LoVo (cell line): ENCODE measurements around the gene GART.
"Not testable (repeated sequence)": the region's sequence is repeated elsewhere in the genome, so short reads cannot be mapped to it uniquely, and the experiment has no call there.

Experiments used
- DNase-seq: peaks from one replicate; pipeline ENCODE4 v3.0.0-alpha.2; 2016; ENCODE audit warnings: low spot score

GART gene

DNA sequence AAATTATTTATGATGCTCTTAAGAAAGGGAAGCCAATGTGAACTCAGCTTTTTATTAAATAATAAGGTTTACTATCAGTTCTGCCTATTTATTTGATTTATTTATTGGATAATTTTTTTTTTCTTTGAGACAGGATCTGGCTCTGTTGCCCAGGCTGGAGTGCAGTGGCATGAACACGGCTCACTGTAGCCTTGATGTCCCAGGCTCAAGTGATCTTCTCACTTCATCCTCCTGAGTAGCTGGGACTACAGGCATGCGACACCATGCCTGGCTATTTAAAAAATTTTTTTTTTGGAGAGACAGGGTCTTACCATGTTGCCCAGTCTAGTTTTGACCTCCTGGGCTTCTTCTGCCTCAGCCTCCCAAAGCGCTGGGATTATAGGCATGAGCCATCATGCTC, 29.4 kb downstream of the GART start:
- DNase-seq = no peak

DNA sequence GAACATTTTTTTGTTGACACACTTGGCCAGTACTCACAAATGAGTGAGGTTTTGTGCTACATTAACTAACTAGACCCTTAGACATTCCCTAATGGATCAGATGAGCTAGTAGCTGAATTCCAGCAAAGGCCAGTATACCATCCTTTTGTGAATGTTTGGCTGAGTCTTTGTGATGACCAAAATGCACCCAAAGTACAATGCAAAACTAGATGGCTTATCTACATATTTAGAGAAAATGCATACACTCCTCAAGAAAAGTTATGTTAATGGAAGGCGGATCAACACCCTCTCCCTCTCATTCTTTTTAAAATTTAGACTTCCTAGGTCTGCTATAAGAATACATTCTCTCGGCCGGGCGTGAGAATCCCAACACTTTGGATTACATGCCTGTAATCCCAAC, 30.3 kb downstream of the GART start:
- DNase-seq = no peak

DNA sequence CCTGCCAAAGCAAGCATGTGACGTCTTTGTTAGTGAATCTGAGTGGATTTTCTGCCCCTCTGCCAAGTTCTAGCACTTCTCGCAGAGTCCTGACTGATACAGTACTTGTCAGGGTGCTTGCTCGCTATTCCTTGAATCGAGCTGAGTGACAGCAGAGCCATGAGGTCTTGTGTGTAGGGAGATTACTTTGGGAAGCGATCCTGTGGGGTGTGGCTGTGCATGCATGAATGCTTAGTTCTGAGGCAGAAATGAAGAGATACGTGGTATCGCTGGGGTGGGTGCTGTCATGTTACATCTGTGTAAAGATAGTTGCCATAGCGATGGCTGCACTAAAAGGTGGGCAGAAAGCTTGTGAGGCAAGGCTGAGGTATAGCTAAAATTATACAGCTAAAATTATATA, 31.1 kb downstream of the GART start:
- DNase-seq = no peak

DNA sequence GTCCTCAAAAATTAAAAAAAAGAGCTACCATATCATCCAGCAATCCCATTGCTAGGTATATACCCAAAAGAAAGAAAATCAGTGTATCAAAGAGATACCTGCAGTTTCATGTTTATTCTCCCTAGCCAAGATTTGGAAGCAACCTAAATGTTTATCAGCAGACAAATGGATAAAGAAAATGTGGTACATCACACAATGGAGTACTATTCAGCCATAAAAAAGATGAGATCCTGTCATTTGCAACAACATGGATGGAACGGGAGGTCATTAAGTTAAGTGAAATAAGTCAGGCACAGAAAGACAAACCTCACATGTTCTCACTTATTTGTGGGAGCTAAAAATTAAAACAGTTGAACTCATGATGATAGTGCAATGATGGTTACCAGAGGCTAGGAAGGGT, 34.9 kb downstream of the GART start:
- not testable (repeated sequence) for DNase-seq

DNA sequence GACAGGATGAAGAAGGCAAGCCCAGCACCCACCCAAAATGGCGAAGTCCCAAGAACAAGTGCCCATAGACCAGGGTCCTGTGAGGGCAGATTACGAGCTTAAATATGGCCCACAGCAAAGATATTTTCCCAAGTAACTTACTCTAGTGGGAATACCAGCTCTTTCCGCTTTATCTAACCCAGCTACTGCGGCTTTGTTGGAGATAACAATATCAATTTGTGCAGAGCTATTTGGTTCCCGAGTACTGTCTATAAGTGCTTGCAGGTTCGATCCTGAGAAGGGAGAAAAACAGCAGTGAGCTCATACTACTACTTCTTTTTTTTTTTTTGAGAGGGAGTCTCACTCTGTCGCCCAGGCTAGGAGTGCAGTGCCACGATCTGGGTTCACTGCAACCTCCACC, 36.1 kb downstream of the GART start:
- DNase-seq = no peak

DNA sequence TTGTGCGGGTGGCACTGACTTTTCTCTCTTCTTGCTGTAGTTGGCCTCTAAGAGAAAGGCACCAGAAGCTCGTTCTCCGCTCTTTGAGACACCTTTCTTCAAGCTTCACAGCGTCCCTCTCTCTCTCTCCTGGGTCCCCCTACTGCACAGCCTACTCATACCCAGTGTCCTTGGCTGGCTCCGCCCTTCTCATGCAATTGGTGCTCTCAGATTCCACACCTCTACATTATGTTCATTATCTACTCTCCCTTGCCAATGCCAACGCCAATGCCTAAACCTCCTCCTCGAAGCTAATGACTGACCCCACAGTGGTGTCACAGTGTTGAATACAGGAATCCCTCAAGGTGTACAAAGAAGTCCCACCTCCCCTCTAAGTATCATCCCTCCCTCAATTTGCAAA, 45.6 kb downstream of the GART start:
- DNase-seq = no peak

DNA sequence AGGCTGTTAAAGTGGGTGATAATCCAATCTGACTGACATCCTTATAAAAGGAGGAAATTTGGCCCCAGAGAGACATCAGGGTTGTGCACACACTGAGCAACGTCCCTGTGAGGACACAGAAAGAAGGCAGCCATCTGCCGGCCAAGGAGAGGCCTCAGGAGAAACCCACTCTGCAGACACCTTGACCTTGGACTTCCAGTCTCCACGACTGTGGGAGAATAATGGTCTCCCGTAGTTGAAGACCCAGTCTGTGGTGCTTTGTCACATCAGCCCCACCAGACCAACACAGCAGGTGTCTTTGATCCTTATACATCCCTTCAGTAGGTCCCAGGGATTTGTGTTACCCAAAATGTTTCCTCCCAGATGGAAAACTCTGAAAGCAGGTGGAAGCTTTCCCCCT, 46.2 kb downstream of the GART start:
- DNase-seq = no peak

DNA sequence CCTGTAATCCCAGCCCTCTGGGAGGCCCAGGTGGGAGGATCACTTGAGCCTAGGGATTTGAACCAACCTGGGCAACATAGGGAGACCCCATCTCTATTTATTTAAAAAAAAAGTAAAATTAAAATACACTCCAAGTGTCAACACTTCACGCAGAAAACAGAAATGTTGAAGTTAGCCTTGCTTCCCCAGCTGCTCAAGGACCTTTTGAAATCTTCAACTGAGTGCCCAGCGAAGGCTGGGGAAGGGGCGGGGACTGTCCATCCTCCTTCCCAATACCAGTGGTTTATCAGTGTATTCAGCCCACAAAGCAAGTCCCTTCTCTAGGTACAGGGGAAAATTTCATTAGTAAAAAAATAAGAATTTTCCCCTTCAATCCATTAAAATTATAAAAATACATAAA, 48.2 kb downstream of the GART start:
- no peak for DNase-seq

DNA sequence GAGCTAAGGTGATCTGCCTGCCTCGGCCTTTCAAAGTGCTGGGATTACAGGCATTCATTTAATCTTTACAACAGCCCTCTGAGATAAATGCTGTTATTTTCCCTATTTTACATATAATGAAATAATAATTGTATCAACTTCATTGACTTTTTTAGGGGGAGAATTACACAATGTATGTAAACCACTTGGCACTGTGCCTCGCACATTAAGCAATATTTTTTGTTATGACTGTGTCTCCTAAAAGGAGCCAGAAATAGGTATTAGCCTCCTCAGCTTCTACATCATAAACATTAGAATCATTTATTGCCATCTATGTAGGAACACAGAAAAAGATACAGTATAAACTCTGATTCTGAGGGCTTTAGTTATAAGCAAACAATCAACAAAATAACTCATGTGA, 49.3 kb downstream of the GART start:
- DNase-seq = no peak

DNA sequence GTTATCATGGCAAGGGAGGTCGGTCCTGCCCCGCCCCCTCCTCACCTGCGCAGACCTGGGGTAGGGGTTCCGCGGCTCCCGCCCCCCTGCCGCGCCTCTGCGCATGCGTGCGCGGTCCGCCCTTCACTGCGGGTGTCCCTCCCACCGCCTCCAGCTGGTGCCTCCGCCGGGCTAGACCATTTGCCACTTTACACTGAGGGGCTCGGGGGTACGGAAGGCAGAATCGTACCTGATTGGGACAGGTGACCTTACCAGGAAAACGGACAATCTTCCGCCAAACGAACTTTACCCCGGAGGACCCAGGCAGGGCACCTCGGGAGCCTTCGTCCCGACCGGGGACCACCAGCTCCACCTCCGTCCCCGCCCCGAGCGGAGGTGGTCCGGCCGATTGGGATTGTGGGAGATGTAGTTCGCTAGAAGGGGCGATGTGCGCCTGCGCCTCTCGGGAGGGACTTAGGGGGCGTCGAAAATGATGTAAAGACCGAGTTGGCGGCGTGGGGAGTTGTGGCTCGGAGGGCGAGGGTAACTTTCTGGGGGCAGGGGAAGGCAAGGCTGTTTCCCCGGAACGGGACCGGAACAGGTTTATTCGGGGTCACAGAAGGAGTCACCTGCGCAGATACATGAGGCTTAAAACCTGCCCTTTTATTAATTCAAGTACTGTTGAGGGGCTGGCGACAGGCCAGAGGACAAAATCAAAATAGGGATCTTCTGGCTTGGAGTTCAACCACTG, 50.4 kb downstream of the GART start, which contains the start of gene DNAJC28:
DNAJC28 (minus strand) TSS at position 344 of the 730 bp plus-strand sequence. CDS start 2,323 bp downstream, outside the sequence.
- peak; percentile 94 for DNase-seq

DNA sequence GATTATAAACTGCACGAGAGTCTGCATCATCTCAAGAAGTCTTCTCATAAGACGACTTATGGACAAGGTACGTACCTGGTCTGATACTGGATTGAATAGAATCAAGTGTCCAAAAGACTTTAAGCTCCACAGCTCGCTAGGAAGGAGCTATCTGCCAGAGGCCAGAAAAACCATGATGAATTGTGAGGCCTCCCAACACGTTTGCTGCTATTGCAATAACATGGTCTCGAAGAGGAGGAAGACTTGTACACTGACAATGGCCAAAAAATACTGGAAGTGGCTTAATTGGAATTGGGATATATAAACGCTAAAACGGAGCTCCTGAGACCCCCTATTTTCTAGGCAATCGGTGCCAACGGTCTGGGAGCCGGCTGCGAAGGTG, 50.9 kb downstream of the GART start:
- DNase-seq = no peak

DNA sequence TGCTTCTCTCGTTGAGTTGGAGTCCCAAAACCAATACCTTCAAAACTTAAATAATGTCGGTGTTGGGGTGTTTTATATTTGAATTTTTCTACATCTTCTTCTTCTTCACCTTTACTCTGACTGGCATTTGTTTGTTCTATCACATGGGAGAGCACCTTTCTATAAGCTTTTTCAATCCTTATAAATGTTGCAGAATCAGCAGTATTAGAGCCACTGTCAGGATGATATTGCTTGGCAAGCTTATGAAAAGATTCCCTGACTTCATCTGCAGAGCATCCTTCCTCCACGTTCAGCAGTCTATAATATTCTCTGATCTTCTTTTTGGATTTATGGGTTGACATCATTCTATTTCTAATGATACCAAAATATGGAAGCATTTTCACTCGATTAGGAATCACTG, 53.0 kb downstream of the GART start:
- DNase-seq = no peak

DNA sequence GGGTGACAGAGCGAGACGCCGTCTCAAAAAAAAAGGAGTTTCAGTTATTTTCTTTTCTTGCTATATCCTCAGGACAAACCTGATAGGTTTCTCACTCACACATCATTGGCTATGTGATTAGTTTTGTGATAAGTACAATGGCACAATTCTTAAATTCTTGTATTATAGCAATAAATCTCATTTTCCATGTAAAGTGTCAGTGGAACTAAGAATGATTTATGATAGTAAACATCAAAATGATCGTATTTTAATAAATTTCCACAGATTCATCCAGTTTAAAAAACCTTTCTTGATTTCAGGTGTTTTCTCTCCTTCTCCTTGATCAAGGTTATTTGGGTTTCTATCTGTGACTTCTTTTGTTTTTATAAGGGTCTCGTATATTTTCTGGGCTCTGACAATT, 53.9 kb downstream of the GART start:
- DNase-seq = no peak

DNA sequence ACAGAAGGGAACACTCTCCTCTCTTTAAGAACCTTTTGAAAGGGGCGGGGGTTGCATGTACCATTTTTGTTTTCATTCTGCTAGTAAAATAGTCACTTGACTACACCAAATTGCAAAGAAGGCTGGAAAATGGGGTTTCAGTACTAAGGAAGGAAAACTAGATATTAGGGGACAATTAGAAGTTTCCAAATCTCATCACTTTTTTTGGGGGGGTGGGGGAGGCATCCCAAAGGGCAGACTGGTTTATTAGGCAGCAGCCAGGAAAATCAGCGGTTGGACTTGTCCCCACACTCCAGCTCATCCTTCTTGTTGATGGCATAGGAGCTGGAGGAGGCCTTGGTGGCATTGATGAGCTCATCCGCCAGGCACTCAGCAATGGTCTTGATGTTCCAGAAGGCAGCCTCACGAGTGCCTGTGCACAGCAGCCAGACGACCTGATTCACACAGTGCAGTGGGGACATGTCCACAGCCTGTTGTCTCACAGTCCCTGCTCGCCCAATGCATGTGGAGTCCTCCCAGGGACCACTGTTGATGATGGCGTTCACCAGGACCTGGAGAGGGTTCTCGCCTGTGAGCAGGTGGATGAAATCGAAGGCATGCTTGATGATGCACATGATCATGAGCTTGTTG, 60.5 kb downstream of the GART start:
- no peak for DNase-seq

DNA sequence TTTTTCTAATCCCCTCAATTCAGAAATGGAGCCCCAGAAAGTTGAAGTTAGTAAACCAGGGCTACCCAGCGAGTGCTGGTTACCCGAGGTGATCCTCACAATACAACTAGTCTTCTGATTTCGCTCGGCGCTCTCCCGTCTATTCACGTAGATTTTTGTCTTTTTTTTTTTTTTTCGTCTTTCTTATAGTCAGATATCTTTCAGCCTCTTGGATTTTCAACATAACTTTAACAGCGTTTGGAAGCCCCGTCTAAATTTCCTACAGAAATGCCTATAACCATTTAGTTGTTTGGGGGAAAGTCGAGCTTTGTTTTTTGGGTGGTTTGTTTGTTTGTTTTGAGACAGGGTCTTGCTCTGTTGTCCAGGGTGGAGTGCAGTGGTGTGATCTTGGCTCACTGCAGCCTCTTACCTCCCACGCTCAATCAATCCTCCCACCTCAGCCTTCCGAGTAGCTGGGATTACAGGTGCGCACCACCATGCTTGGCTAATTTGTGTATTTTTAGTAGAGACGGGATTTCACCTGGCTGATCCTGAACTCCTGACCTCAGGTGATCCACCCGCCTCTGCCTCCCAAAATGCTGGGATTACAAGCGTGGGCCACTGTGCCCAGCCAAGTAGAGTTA, 61.3 kb downstream of the GART start:
- DNase-seq = no peak

DNA sequence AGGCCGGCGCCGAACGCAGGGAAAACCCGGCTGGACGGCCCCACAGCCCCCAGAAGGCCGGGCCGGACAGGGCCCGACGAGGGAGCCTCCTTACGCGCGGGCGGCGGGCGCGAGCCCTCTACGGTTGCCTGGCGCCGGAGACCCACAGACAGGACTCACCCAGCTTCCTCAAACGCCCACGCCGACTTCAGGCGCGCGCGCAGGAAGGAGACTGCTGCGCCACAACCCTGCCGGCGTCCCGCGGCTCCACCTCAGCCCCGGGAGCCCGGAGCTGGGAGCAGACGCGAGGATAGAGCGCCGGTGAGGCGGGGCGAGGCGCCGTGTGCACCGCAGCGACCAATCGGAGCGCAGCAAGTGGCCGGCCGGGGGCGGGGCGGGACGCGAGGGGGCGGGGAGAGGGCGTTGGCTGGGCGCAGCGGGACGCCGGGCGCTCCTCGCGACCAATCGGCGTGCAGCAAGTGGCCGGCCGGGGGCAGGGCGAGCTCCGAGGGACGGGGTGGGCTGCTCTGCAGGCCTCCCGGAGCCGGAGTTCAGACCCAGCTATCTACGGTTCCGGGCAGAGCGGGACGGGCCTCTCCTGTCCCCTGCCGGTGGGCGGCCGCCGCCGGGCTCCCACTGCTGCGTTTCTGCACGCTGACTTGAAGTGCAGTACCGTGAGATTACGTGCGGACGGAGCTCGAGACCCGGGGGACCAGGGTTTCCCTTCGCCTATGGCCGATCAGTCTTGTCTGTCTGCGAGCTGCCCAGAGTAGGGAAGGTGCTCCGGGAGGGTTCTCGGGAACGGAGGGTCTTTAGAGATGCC, 62.0 kb downstream of the GART start, which contains the start of gene TMEM50B:
TMEM50B (minus strand) TSS at position 296 of the 802 bp plus-strand sequence. CDS start 11,089 bp downstream, outside the sequence.
- peak; percentile 96 for DNase-seq

DNA sequence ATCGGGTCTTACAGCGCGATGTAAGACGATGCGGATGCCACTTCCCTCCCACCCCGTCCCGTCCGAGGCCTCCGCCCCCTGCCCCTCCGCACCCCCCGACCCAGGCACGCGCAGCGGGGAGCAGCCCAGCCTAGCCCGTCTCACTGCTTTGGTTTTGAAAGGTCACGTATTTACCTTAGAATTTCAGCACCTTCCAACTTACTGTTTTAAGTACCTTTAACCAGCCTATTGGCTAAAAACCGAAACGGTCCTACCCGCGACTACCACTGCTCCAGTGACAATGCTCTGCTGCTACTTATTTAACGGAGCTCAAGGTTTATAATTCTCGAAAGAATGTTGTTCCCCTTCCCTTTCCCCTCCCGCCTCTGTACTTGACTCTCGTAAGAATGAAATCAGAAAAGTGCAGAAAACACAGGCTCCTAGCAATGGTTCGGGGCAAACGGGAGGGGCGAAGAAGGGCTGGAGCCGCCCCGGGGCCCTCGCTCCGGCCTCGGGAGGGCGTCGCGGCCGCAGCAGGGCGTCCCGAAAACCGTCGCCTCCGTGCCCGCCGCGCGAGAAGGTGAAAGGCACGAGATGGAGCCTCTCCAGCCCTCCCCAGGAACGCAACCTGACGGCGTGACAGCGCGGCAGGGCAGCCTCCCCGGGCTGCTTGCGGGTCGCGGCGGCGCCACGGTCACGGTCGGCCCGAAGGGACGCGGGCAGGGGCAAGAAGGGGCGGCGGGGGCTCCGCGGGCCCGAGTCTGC, 62.8 kb downstream of the GART start:
- peak; percentile 16 for DNase-seq

DNA sequence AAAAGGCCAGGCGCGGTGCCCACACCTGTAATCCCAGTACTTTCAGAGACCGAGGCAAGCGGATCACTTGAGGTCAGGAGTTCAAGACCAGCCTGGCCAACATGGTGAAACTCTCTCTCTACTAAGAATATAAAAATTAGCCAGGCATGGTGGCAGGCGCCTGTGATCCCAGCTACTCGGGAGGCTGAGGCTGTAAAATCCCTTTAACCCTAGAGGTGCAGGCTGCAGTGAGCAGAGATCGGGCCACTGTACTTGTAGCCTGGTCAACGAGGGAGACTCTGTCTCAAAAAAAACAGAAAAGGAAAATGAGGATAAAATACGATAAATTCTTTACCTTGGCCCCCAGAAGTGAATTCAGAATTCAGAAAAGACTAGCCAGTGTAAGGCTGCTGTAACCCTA, 63.7 kb downstream of the GART start:
- no peak for DNase-seq

DNA sequence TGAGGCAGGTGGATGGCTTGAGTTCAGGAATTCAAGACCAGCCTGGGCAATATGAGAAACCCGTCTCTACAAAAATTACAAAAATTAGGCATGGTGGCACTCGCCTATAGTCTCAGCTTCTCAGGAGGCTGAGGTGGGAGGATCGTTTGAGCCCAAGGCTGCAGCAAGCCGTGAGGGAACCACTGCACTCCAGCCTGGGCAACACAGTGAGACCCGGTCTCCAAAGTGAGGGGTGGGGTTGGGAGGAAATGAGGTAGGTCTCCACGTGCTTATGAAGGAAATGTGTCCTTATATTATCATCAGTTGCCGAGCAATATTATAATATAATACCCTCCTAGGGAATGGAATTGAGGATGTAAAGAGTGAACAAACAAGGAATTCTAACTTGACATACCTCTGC, 64.9 kb downstream of the GART start:
- no peak for DNase-seq

DNA sequence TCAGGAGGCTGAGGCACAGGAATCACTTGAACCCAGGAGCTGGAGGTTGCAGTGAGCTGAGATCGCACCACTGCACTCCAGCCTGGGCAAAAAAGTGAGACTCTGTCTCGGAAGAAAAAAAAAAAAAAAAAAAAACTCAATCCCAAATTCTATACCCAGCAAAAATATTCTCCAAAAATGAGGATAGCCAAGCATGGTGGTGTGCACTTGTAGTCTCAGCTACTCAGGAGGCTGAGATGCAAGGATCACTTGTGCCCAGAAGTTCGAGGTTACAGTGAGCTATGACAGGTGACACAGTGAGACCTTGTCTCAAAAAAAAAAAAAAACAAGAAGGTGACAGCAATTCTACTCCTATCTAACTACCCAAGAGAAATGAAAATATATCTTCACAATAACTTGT, 68.6 kb downstream of the GART start:
- no peak for DNase-seq

DNA sequence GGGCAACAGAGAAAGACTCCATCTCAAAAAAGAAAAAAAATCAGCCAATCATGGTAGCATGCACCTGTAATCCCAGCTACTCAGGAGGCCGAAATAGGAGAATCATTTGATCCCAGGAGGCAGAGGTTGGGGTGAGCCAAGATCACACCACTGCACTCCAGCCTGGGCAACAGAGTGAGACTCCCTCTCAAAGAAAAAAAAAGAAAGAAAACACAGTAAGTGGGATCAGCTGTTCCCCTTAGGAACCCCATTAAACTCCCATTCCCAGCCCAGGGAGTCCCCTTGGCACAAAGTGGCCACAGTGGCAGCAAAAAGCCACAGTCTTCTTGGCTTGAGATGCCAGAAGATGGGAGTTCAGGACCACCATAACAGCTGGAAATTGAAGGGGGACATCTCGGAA, 71.2 kb downstream of the GART start:
- DNase-seq = no peak

DNA sequence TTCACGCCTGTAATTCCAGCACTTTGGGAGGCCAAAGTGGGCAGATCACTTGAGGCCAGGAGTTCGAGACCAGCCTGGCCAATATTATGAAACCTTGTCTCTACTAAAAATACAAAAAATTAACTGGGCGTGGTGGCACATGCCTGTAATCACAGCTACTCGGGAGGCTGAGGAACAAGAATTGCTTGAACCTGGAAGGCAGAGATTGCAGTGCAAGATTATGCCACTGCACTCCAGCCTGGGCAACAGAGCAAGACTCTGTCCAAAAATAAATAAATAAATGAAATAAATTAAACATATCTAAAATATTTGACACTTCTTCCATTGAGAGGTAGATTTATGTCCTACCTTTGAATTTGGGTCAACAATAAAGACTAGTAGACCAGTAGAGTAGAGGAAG, 72.7 kb downstream of the GART start:
- not testable (repeated sequence) for DNase-seq
